ENCODE results near the gene PRKN. TPM values are rescaled to one million over a fixed set of nuclear protein-coding genes. Genes with fewer than 3 reads are reported as not detected.

PRKN gene
- total RNA-seq, 1 experiment from 2014 or later = 2.0 TPM

DNA sequence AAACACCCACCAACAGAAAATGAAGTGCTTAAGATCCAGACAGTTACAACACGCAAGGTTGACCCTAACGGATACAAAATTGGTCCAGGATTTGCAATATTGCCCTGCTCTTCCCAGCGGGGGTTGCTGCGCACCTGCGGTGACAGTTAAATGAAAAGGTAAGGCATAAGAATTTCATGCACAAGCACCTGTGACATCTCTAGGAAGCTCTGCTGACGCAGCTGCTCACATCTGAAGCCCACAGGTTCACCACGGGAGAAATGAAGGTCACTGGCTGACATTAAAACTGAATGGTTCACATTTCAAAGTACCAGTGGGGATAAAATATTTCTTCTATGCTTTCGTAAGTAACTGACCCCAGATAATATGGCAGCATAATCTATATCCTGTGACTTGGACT, 764.4 kb downstream of the PRKN start:
- H3K4me3 Mint-ChIP-seq = peak overlapping the region in 1 of 2 experiments; percentile 42; a peak in 2 of 5 replicates

More for the DNA sequence above, 764.4 kb downstream of the PRKN start:
- Histone ChIP-seq H3K4ac (ENCODE audit: low read depth, low read length) (no peak overlapping the region), H2BK120ac (ENCODE audit: low read depth, low read length, poor library complexity, severe bottlenecking) (no peak overlapping the region), H3K9ac (ENCODE audit: extremely low read depth, insufficient read length, low read length) (no peak overlapping the region), H3K23ac (ENCODE audit: insufficient read length, low read depth, low read length) (no peak overlapping the region), H2BK20ac (ENCODE audit: low read depth, low read length, poor library complexity, severe bottlenecking) (no peak overlapping the region), H3K79me2 (ENCODE audit: insufficient read depth, low read length) (no peaks in the 10 kb centered on the region), H2BK12ac (ENCODE audit: insufficient read length, low read depth, low read length) (no peak overlapping the region), H2AFZ (ENCODE audit: low read length) (no peak overlapping the region), H3K27me3 (ENCODE audit: insufficient read depth, low read length) (no peaks in the 10 kb centered on the region), H2BK15ac (ENCODE audit: low read depth, low read length) (no peak overlapping the region), H4K91ac (ENCODE audit: insufficient read length, low read depth, low read length) (no peak overlapping the region), H3K27ac (ENCODE audit: insufficient read length, low read depth, low read length) (no peak overlapping the region), H4K20me1 (ENCODE audit: control insufficient read depth, insufficient read depth, insufficient read length) (no peaks in the 10 kb centered on the region), H3K23me2 (ENCODE audit: insufficient read length, low read depth, low read length, poor library complexity, severe bottlenecking) (no peaks in the 10 kb centered on the region), H3T11ph (ENCODE audit: low read length) (no peak overlapping the region), H3K9me3 (ENCODE audit: control insufficient read depth, low read depth, low read length) (no peaks in the 10 kb centered on the region), H3K4me1 (ENCODE audit: insufficient read depth, low read length) (peaks cover 9% of the 10 kb centered on the region; the same call in 1 of the 2 replicates), H3K79me1 (ENCODE audit: insufficient read depth, low read depth, low read length, poor library complexity, severe bottlenecking) (no peaks in the 10 kb centered on the region), H3K56ac (ENCODE audit: insufficient read length, low read depth, low read length) (no peak overlapping the region), H3K14ac (ENCODE audit: insufficient read depth, low read length) (no peak overlapping the region), H3K4me2 (ENCODE audit: insufficient read depth, insufficient read length, low read length) (no peak overlapping the region), H4K8ac (replicated peaks; ENCODE audit: insufficient read length, low read depth, low read length) (no peak overlapping the region), H4K5ac (ENCODE audit: insufficient read length, low read depth, low read length) (no peak overlapping the region), H3K18ac (ENCODE audit: insufficient read length, low read depth, low read length) (no peak overlapping the region), H2BK5ac (ENCODE audit: insufficient read length, low read length) (no peak overlapping the region), H2AK5ac (ENCODE audit: insufficient read length, low read length) (no peak overlapping the region)
- Mint-ChIP-seq H3K36me3 (ENCODE audit: insufficient read depth in 1 of 3, low read depth in 3 of 3) (no peaks in the 10 kb centered on the region), H3K27me3 (ENCODE audit: low read depth) (no peaks in the 10 kb centered on the region), H3K9me3 (no peaks in the 10 kb centered on the region; a peak in 1 of 5 replicates), H3K4me1 (peaks cover 26 to 27% of the 10 kb centered on the region in 2 experiments), H3K27ac (peak overlapping the region in 2 of 3 experiments; percentile 65 to 92; a peak in 4 of 7 replicates)
- TF ChIP-seq, protein P1, sequence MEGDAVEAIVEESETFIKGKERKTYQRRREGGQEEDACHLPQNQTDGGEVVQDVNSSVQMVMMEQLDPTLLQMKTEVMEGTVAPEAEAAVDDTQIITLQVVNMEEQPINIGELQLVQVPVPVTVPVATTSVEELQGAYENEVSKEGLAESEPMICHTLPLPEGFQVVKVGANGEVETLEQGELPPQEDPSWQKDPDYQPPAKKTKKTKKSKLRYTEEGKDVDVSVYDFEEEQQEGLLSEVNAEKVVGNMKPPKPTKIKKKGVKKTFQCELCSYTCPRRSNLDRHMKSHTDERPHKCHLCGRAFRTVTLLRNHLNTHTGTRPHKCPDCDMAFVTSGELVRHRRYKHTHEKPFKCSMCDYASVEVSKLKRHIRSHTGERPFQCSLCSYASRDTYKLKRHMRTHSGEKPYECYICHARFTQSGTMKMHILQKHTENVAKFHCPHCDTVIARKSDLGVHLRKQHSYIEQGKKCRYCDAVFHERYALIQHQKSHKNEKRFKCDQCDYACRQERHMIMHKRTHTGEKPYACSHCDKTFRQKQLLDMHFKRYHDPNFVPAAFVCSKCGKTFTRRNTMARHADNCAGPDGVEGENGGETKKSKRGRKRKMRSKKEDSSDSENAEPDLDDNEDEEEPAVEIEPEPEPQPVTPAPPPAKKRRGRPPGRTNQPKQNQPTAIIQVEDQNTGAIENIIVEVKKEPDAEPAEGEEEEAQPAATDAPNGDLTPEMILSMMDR (conservative IDR thresholded peaks at IDR 0.05) = no peak
- no CpG with 5 or more reads among the region's 8 CpGs for WGBS (ENCODE audit: extremely low coverage, insufficient read length, low lambda C conversion rate)
- DNase-seq = no peak
